Osteoblast (primary cell): ENCODE results near the gene ADCY3. TPM values are rescaled to one million over a fixed set of nuclear protein-coding genes. Genes with fewer than 3 reads are reported as not detected.

Experiments
- DNase-seq: peaks from one replicate; pipeline ENCODE4 v3.0.0; 2011; ENCODE audit warnings: low spot score, mixed read lengths; ENCODE audit not compliant: insufficient read length; ENCODE audit errors: missing footprints
- H2AFZ ChIP-seq: 2 replicates; pipeline ENCODE4 v1.6.0; 2011; ENCODE audit warnings: mild to moderate bottlenecking, low read length
- H3K27ac ChIP-seq: 2 replicates; pipeline ENCODE4 v1.5.1; 2011; ENCODE audit warnings: mild to moderate bottlenecking, low read depth, low read length, moderate library complexity
- H3K27me3 ChIP-seq: 2 replicates; pipeline ENCODE4 v1.6.0; 2012; ENCODE audit warnings: mild to moderate bottlenecking, control low read depth, inconsistent platforms, low read length, moderate library complexity; ENCODE audit not compliant: insufficient read depth
- H3K36me3 ChIP-seq: 2 replicates; pipeline ENCODE4 v1.5.1; 2011; ENCODE audit warnings: mild to moderate bottlenecking, low read length, control low read depth, moderate library complexity; ENCODE audit not compliant: insufficient read depth
- H3K4me1 ChIP-seq: 2 replicates; pipeline ENCODE4 v1.5.1; 2011; ENCODE audit warnings: mild to moderate bottlenecking, low read length, control low read depth, moderate library complexity; ENCODE audit not compliant: insufficient read depth
- H3K4me2 ChIP-seq: 2 replicates; pipeline ENCODE4 v1.6.0; 2011; ENCODE audit warnings: mild to moderate bottlenecking, low read length; ENCODE audit not compliant: insufficient read depth
- H3K4me3 ChIP-seq: fragments of 200-600 bp; sonication (generic); 3 replicates; pipeline ENCODE4 v1.5.1; 2012; ENCODE audit warnings: mild to moderate bottlenecking, low read length, inconsistent platforms; ENCODE audit not compliant: insufficient read depth
- H3K79me2 ChIP-seq: 2 replicates; pipeline ENCODE4 v1.6.0; 2012; ENCODE audit warnings: mild to moderate bottlenecking, low read length, control low read depth, inconsistent platforms; ENCODE audit not compliant: insufficient read depth
- H3K9me3 ChIP-seq: 2 replicates; pipeline ENCODE4 v1.5.1; 2011; ENCODE audit warnings: low read depth, low read length, control low read depth
- H4K20me1 ChIP-seq: 2 replicates; pipeline ENCODE4 v1.6.0; 2012; ENCODE audit warnings: mild to moderate bottlenecking, low read length, control low read depth; ENCODE audit not compliant: insufficient read depth
- total RNA-seq: library from RNA; depleted of rRNA; stranded (reverse); fragments of >200 nt; gene quantifications from 2 replicates; pipeline ENCODE4 v1.2.3, GENCODE V29; 2012
- TF ChIP-seq, protein P1 (sequence below): IDR thresholded peaks from 2 replicates; pipeline ENCODE4 v1.5.1; 2011; ENCODE audit warnings: mild to moderate bottlenecking, low read depth, low read length, moderate library complexity; ENCODE audit errors: extremely low read depth

Gene ADCY3
- total RNA-seq, 1 donor = 47.4 TPM

DNA sequence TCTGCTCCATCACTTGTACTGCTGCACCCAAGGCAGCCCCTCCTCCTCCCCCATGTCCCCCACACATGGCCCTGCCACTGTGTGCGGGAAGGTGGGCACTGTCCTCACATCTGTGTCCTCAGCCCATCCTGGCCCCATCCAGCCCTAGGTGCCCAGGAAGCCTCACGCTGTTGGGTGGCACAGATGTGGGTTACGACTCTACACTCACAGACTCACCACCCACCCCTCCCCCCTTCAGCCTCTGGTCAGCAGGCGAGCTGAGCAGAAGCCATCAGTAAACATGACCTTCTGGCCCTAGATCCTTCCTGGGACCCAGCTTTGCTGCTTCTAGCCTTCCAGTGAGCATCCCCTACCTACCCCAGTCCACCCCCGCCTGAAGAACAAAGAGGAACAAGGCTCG is 43.0 kb downstream of the ADCY3 start:
- no peak for DNase-seq
- Histone ChIP-seq H4K20me1 (peaks cover 61% of the 10 kb centered on the region), H3K4me1 (peaks cover 12% of the 10 kb centered on the region), H2AFZ (no peak overlapping the region), H3K27ac (no peak overlapping the region), H3K4me3 (no peak overlapping the region), H3K4me2 (no peak overlapping the region), H3K27me3 (peaks cover 3% of the 10 kb centered on the region), H3K79me2 (no peaks in the 10 kb centered on the region), H3K9me3 (no peaks in the 10 kb centered on the region), H3K36me3 (no peaks in the 10 kb centered on the region)
- TF ChIP-seq, protein P1, sequence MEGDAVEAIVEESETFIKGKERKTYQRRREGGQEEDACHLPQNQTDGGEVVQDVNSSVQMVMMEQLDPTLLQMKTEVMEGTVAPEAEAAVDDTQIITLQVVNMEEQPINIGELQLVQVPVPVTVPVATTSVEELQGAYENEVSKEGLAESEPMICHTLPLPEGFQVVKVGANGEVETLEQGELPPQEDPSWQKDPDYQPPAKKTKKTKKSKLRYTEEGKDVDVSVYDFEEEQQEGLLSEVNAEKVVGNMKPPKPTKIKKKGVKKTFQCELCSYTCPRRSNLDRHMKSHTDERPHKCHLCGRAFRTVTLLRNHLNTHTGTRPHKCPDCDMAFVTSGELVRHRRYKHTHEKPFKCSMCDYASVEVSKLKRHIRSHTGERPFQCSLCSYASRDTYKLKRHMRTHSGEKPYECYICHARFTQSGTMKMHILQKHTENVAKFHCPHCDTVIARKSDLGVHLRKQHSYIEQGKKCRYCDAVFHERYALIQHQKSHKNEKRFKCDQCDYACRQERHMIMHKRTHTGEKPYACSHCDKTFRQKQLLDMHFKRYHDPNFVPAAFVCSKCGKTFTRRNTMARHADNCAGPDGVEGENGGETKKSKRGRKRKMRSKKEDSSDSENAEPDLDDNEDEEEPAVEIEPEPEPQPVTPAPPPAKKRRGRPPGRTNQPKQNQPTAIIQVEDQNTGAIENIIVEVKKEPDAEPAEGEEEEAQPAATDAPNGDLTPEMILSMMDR = no peak

DNA sequence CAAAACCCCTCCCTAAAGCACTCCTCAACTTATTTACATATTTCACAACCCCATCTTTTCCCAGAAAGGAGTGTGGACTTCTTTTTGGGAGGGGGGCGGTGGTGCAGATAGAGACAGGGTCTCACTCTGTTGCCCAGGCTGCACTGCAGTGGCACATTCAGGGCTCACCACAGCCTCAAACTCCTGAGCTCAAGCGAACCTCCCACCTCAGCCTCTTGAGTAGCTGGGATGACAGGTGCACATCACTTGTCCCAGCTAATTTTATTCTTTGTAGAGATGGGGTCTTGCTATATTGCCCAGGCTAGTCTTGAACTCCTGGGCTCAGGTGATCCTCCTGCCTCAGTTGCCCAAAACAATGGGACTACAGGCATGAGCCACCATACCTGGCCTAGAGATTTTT is 44.1 kb downstream of the ADCY3 start:
- H3K9me3 ChIP-seq = no peaks in the 10 kb centered on the region
- no peaks in the 10 kb centered on the region for H3K36me3 ChIP-seq
- H3K79me2 ChIP-seq = no peaks in the 10 kb centered on the region
- peaks cover 53% of the 10 kb centered on the region for H4K20me1 ChIP-seq
- TF ChIP-seq, protein P1 = no peak
- peaks cover 12% of the 10 kb centered on the region for H3K4me1 ChIP-seq
- H3K27ac ChIP-seq = no peak overlapping the region
- no peak overlapping the region for H3K4me2 ChIP-seq
- H2AFZ ChIP-seq = no peak overlapping the region
- H3K27me3 ChIP-seq = peaks cover 3% of the 10 kb centered on the region
- no peak overlapping the region for H3K4me3 ChIP-seq
- no peak for DNase-seq

DNA sequence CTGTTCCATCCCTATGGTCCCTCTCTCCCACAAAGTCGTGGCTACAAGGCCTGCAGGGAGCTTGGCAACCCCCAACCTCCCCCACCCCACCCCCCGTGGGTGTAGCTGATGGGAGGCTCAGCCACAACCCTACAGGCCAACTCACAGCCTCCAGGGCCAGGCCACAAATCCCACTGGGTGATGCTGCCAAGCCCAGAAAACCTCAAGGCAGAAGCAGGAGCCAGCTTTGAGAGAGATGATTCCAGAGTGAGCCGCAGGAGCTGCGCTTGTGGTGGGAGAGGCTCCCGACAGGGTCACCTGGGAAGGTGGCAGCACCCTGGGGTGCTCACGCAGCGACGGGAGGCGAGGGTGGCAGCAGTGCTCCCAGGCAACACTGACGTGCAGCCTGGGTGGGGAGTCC is 44.8 kb downstream of the ADCY3 start:
- Histone ChIP-seq H3K9me3 (no peaks in the 10 kb centered on the region), H2AFZ (no peak overlapping the region), H4K20me1 (peaks cover 53% of the 10 kb centered on the region), H3K4me1 (peaks cover 12% of the 10 kb centered on the region), H3K79me2 (no peaks in the 10 kb centered on the region), H3K27ac (no peak overlapping the region), H3K4me3 (no peak overlapping the region), H3K4me2 (peak overlapping the region; percentile 37), H3K27me3 (peaks cover 3% of the 10 kb centered on the region), H3K36me3 (no peaks in the 10 kb centered on the region)
- TF ChIP-seq, protein P1 = no peak
- peak; percentile 95 for DNase-seq

GRCh38 chr2:24874035-24874434 is 46.0 kb downstream of the ADCY3 start:
- no peaks in the 10 kb centered on the region for H3K36me3 ChIP-seq
- no peak for DNase-seq
- no peaks in the 10 kb centered on the region for H3K9me3 ChIP-seq

More at GRCh38 chr2:24874035-24874434, 46.0 kb downstream of the ADCY3 start:
- no peak overlapping the region for H2AFZ ChIP-seq
- H3K27ac ChIP-seq = no peak overlapping the region
- no peak overlapping the region for H3K4me3 ChIP-seq
- peaks cover 53% of the 10 kb centered on the region for H4K20me1 ChIP-seq
- H3K27me3 ChIP-seq = peaks cover 3% of the 10 kb centered on the region
- H3K4me1 ChIP-seq = peaks cover 12% of the 10 kb centered on the region
- H3K79me2 ChIP-seq = no peaks in the 10 kb centered on the region
- no peak overlapping the region for H3K4me2 ChIP-seq
- TF ChIP-seq, protein P1 = no peak
